Gastrocnemius medialis (tissue), 4 donors: ENCODE data around the gene TMEM108.

Experiments
- POLR2A ChIP-seq, 2 donors: fragments of 450-650 bp; IDR thresholded peaks; one replicate each; pipeline ENCODE4 v1.6.1; 2017; ENCODE audit warnings: antibody characterized with exemption in 2 of 2, mild to moderate bottlenecking in 2 of 2, moderate library complexity in 2 of 2
- TF ChIP-seq, protein P1 (sequence below), 5 experiments: fragments of 450-650 bp in 3 of 5; fragments of 200-600 bp in 2 of 5; sonication (generic) in 2 of 5; IDR thresholded peaks in 4 of 5; conservative IDR thresholded peaks in 1 of 5; 1 replicate in 4 of 5; 2 replicates in 1 of 5; pipeline ENCODE4 v1.5.1; 2016 to 2019; ENCODE audit warnings: antibody characterized with exemption in 5 of 5, mild to moderate bottlenecking in 3 of 5, moderate library complexity in 3 of 5

DNA sequence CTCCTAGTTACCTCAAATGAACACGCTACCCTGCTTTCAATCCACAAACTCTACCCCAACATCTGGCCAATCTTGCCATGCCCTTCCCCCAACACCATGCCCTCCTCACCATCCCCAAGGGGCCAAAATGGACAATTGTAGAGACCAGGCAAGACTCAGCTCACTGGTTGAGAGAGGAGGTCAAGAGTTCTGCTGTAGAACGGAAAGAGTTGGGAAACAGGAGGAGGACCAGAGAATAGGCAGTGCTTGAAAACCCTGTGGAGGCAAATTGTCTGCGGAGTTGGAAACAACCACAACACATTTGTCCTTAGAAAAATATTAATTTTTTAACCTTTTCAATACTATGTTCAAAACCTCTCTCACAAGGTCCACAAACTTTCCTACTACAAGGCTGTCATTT lies 232.9 kb downstream of the TMEM108 start:
- no peak for TF ChIP-seq POLR2A (IDR thresholded peaks at IDR 0.05)
- TF ChIP-seq, protein P1, sequence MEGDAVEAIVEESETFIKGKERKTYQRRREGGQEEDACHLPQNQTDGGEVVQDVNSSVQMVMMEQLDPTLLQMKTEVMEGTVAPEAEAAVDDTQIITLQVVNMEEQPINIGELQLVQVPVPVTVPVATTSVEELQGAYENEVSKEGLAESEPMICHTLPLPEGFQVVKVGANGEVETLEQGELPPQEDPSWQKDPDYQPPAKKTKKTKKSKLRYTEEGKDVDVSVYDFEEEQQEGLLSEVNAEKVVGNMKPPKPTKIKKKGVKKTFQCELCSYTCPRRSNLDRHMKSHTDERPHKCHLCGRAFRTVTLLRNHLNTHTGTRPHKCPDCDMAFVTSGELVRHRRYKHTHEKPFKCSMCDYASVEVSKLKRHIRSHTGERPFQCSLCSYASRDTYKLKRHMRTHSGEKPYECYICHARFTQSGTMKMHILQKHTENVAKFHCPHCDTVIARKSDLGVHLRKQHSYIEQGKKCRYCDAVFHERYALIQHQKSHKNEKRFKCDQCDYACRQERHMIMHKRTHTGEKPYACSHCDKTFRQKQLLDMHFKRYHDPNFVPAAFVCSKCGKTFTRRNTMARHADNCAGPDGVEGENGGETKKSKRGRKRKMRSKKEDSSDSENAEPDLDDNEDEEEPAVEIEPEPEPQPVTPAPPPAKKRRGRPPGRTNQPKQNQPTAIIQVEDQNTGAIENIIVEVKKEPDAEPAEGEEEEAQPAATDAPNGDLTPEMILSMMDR (IDR thresholded peaks at IDR 0.05 in 4 of 5, conservative IDR thresholded peaks at IDR 0.05 in 1 of 5): no peak
